Measurements from ENCODE around the gene PPM1M. TPM values are rescaled to one million over a fixed set of nuclear protein-coding genes. Genes with fewer than 3 reads are reported as not detected.

Gene PPM1M
- polyA plus RNA-seq, 1 donor from 2014 or later = 1.1 TPM

- no peaks in the 10 kb centered on the region for H3K9me3 ChIP-seq (ENCODE audit: low read length)
- TF ChIP-seq CTCF (IDR thresholded peaks at IDR 0.05; ENCODE audit: poor library complexity, severe bottlenecking) (no peak), MXI1 (conservative IDR thresholded peaks at IDR 0.05; ENCODE audit: poor library complexity, severe bottlenecking) (no peak), RAD21 (conservative IDR thresholded peaks at IDR 0.05) (no peak), SMC3 (conservative IDR thresholded peaks at IDR 0.05; ENCODE audit: poor library complexity) (no peak), POLR2AphosphoS5 (IDR thresholded peaks at IDR 0.05) (no peak), EZH2 (IDR thresholded peaks at IDR 0.05; ENCODE audit: borderline replicate concordance, insufficient read depth, low read length, poor library complexity, severe bottlenecking) (no peak), EP300 (conservative IDR thresholded peaks at IDR 0.05; ENCODE audit: poor library complexity, severe bottlenecking) (no peak), REST (IDR thresholded peaks at IDR 0.05; ENCODE audit: borderline replicate concordance) (no peak), TAF1 (IDR thresholded peaks at IDR 0.05; ENCODE audit: low read depth) (no peak)
- no peak overlapping the region for H3K27ac ChIP-seq (ENCODE audit: low read length)
- no peaks in the 10 kb centered on the region for H3K36me3 ChIP-seq (ENCODE audit: insufficient read depth, low read length)
- H3K9me2 ChIP-seq (ENCODE audit: insufficient read depth, low read length) = no peaks in the 10 kb centered on the region
- peak overlapping the region; percentile 90 for H3K9ac ChIP-seq (ENCODE audit: low read length)
- H2AFZ ChIP-seq (ENCODE audit: low read depth, low read length) = no peak overlapping the region
- H4K20me1 ChIP-seq (ENCODE audit: insufficient read depth) = no peaks in the 10 kb centered on the region
- H3K27me3 ChIP-seq (ENCODE audit: insufficient read depth, low read depth, low read length) = no peaks in the 10 kb centered on the region
- peaks cover 13% of the 10 kb centered on the region for H3K79me2 ChIP-seq (replicated peaks; ENCODE audit: insufficient read depth, low read length)
- peak overlapping the region; percentile 96 for H3K4me3 ChIP-seq (ENCODE audit: low read length)
- peak overlapping the region; percentile 96 for H3K4me2 ChIP-seq (ENCODE audit: low read length)
- no peaks in the 10 kb centered on the region for H3F3A ChIP-seq (ENCODE audit: insufficient read depth, low read length, poor library complexity, severe bottlenecking)
Observed at GRCh38 chr3:52237657-52238172, 7.8 kb upstream of the PPM1M start.

GRCh38 chr3:52238193-52238760, 7.3 kb upstream of the PPM1M start:
- peak overlapping the region; percentile 90 for H3K9ac ChIP-seq (ENCODE audit: low read length)
- no peaks in the 10 kb centered on the region for H3F3A ChIP-seq (ENCODE audit: insufficient read depth, low read length, poor library complexity, severe bottlenecking)
- no peaks in the 10 kb centered on the region for H4K20me1 ChIP-seq (ENCODE audit: insufficient read depth)
- no peaks in the 10 kb centered on the region for H3K36me3 ChIP-seq (ENCODE audit: insufficient read depth, low read length)
- peak overlapping the region; percentile 70 for H3K27ac ChIP-seq (ENCODE audit: low read length)
- TF ChIP-seq MXI1 (conservative IDR thresholded peaks at IDR 0.05; ENCODE audit: poor library complexity, severe bottlenecking) = peak; percentile 50
- TF ChIP-seq TAF1 (IDR thresholded peaks at IDR 0.05; ENCODE audit: low read depth) = no peak
- no peak for TF ChIP-seq CTCF (IDR thresholded peaks at IDR 0.05; ENCODE audit: poor library complexity, severe bottlenecking)
- TF ChIP-seq REST (IDR thresholded peaks at IDR 0.05; ENCODE audit: borderline replicate concordance) = no peak
- no peak for TF ChIP-seq POLR2AphosphoS5 (IDR thresholded peaks at IDR 0.05)
- no peak for TF ChIP-seq EZH2 (IDR thresholded peaks at IDR 0.05; ENCODE audit: borderline replicate concordance, insufficient read depth, low read length, poor library complexity, severe bottlenecking)
- peak overlapping the region; percentile 24 for H2AFZ ChIP-seq (ENCODE audit: low read depth, low read length)
- no peaks in the 10 kb centered on the region for H3K27me3 ChIP-seq (ENCODE audit: insufficient read depth, low read depth, low read length)
- H3K79me2 ChIP-seq (replicated peaks; ENCODE audit: insufficient read depth, low read length) = peaks cover 13% of the 10 kb centered on the region
- peak overlapping the region; percentile 96 for H3K4me2 ChIP-seq (ENCODE audit: low read length)
- no peaks in the 10 kb centered on the region for H3K9me2 ChIP-seq (ENCODE audit: insufficient read depth, low read length)
- H3K4me3 ChIP-seq (ENCODE audit: low read length) = peak overlapping the region; percentile 96
- H3K9me3 ChIP-seq (ENCODE audit: low read length) = no peaks in the 10 kb centered on the region
